NT2/D1 (cell line): Measurements from ENCODE around the gene HBEGF.

ENCODE experiments used
- YY1 ChIP-seq: IDR thresholded peaks from 2 replicates; pipeline ENCODE4 v1.6.1; 2011; ENCODE audit not compliant: insufficient read length, insufficient read depth
- ZNF274 ChIP-seq: IDR thresholded peaks from 2 replicates; pipeline ENCODE4 v1.6.1; 2011; ENCODE audit warnings: mild to moderate bottlenecking, low read depth, low read length

- TF ChIP-seq YY1 (no peak), ZNF274 (no peak)
These were observed 14.5 kb upstream of the HBEGF start for GRCh38 chr5:140360681-140361479.
